SKM-1 treated with dmso at 0.1 percent for 144 hours (cell line): ENCODE results near the gene DHRS12.

Source experiments
- DNase-seq: peaks from one replicate; lab custom pipeline; 2025; ENCODE audit not compliant: unreplicated experiment; lab: John Stamatoyannopoulos, UW

Gene DHRS12

DNA sequence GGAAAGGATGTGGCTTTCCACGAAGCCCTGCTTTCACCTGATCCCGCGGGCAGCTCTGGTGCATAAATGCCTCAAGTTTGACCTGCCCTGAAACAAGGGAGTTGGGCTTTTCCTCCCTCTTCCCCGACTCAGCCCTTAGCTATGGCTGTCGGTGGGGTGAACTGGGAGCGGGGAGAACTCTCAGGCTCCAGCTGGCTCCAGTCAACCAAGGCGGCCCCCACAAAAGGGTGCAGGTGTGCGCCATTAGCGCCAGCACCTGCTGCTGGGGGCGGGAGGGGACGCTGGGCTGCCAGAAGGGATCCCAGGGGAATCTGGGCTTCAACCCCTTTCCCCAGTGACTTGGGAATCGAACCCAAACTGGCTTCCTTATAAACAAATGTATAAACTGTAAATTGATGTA, 7.1 kb upstream of the DHRS12 start:
- no peak for DNase-seq

DNA sequence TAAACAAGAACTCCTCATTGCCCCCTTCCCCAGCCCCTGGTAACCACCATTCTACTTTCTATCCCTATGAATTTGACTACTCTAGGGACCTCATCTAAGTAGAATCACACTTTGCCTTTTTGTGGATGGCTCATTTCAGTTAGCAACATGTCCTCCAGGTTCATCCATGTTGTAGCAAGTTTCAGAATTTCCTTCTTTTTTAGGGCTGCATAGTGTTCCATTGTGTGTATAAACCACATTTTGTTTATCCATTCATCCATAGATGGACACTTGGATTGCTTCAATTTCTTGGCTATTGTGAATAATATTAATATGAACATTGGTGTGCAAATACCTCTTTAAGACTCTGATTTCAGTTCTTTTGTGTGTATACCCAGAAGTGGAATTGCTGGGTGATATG, 4.8 kb upstream of the DHRS12 start:
- DNase-seq, result no peak

DNA sequence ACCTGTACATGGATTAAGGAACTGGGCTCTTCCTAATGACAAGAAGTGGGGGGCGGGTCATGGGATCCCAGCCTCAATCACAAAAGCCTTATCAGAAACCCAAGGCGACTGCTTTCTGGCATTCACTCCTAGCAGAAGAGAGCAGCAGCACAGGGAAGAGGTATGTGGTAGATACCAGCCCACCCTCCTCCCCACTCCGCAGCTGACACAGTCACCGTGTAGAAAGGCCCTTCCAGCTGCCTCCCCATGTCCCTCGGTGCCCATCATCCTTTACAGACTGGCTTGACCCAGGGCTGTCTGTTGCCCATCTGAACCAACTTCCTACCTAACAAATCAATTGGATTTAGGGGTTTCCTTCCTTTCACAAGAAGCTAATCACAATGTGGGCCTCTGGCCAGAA, 3.1 kb upstream of the DHRS12 start:
- no peak for DNase-seq

DNA sequence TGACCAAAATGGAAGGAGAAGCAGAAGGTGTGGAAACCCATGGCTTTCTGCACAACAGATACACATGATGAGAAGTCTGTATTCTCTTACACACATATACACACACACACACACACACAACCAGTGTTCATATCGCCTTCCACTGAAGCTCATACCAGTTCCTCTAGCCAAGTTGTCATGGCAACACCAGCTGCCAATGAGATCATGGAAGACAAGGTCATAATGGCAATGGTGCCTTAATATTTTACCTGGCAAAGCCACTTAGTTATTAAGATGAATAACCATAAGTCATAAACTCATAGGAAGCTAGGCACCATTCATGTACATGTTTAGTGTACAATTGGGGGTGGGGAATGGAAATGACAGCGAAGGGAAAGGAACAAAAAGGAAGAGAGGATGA, 2.6 kb upstream of the DHRS12 start:
- no peak for DNase-seq

DNA sequence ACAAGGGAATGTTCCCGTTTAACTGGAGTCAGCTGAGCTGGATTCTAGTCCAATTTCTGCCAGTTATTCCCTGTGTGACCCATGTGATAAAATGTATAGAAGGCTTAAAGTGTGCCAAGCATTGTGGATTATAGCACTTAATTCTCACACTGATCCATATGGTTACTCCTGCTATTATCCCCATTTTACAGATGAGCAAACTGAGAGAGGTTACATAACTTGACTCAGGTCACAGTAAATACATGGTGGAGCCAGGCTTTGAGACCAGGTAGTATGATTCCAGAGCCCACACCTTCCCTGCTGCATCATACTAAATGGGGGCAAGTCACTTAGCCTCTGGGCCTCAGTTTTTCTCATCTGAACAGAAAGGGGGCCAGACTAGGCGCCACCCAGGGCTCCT, 2.0 kb upstream of the DHRS12 start:
- DNase-seq, result no peak

DNA sequence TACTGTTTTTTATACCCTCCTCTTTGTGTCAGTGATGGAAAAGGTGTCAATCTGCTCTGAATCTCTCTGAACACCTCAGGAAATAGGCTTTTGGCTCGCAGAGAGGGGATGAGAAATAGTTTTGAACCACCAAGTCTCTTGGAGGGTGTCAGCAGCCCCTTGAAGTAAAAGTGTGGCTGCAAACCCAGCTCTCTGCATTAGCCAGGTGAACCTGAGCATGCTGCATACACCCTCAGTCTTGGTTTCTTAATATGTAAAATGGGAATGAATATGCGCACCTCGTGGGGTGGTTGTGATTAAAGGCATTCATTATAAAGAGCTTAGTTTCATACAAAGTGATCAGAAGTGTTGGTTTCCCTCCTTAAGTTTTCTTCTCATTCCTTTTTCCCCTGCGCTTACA, 1.4 kb upstream of the DHRS12 start:
- DNase-seq, result no peak

DNA sequence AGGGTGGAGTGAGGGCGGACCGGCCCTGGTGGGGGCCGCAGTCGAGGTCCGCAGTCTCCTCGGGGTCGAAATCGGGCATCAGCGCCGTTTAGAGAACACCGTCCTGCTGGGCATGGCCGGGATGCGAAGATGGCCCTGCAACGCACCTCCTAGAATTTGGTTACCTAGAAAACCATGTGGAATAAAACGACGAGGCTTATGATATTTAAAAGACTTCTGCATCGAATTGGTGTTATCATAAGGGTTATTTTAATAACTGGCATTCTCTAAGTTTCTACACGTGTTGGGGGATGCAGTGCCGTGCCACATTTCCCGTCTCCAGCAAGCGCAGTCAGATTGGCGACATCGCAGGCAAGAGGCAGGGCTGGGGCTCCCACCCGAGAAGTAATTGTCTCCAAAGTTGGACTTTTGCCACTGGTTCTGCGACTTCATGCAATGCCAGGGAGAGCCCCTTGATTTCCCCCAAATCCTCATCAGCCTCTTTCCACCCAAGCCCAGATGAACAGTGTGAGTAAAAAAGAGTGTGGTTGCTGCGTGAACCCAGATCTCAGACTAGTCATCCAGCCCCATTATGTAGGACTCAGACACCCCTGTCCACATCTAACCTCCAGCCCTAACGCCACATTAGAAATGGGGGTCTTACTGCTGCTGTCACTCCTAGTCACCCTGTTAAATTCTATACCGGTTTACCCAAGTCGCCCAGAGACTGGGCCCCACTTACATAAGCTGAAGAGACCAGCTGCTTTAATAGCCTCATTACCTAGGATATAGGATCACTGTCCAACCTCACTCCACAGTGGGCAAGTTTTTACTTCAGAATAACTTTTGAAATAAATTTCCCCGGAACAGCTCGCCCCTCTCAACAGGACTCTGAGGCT, 571 bp upstream of the DHRS12 start:
- no peak for DNase-seq

DNA sequence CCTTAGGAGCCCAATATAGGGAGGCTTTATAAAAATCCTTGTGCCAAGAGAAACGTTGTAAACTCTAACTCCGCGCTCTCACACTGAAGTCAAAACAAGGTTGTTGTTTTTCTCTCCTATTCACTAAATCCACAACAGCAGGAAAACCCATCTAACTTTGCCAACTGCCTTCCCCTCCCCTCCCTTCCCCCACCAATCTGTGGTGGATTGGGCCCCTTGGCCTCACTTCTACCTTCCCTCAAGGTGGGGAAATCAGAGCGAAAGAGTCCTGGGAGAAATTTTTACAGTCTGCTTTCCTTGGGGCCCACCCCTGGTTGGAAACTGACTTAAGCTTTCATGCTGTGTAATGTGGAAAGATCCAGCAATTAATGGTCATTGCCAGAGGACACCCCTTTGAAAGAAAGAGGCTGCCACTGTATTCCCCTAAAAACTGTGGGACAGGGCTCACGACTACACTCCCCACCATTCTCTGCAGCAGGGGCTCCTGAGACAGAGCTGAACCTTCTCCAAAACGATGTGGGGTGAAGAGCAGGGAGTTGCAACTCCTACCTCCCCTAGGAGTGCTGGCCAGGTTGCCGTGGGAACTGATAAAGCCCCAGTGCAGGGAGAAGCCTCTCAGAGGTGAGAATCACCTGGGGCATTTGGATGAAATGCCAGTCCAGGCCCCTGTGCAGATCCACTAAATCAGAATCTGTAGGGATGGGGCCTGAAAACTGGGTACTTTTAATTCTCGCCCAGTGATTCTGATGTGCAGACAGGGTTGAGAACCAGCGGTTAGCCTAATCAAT, 1.1 kb downstream of the DHRS12 start:
- no peak for DNase-seq

DNA sequence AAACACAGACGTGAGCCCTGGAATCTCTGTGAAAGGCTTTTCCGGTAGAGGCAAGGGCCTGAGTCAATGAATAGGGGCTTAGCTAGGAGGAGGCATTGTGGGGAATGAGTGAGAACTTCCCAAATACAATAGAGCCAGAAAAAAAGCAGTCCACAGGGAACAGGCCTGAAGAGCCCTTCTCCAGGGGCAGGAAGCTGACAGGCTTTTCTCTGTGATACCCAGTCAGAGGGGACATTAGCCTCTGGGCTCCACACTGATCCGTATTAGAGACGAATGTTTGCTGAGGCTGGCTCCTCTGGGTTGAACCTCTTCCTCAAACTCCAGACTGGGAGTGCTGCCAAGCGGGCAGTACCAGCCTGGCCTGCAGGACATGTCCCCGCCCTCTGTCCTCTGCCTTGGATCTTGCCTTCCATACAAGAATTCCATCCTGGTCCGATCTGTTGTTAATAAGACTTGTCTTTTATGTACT, 2.3 kb downstream of the DHRS12 start:
- no peak for DNase-seq

DNA sequence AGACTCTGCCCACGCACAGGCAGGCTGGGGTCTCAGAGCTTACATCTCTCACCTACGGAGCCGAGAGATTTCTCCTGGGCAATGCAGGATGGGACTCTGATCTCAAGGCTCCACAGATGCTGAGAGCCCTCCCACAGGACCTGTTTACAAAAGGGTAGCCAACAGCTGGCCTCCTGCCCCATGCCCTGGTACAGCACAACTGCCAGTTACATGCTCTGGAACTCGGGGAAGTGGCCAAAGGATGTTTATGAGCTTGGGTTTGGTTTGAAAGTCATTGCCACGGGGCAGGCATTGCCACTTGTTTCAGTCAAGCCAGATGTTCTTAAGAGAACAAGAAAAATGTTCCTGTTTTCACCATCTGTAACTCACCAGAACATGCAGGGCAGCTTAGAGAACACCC, 3.5 kb downstream of the DHRS12 start:
- no peak for DNase-seq

DNA sequence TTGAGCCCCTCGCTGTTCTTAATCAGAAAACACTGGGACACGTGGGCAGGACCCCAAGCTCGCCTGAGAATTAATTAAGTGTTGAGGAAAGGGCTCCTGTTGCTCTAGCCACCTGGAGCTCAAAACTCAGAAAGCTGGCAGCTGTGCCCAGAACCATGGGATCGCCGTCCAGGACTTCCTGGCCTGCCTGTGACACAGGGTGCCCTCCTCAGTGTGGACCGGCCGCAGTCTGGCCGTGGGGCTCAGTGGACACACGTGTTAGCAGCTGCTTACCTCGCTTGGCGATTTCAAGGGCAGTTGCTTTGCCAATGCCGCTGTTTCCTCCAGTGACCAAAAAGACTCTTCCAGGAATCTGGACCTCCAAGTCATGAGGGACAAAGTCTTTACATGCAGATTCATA, 4.7 kb downstream of the DHRS12 start:
- DNase-seq, result no peak

DNA sequence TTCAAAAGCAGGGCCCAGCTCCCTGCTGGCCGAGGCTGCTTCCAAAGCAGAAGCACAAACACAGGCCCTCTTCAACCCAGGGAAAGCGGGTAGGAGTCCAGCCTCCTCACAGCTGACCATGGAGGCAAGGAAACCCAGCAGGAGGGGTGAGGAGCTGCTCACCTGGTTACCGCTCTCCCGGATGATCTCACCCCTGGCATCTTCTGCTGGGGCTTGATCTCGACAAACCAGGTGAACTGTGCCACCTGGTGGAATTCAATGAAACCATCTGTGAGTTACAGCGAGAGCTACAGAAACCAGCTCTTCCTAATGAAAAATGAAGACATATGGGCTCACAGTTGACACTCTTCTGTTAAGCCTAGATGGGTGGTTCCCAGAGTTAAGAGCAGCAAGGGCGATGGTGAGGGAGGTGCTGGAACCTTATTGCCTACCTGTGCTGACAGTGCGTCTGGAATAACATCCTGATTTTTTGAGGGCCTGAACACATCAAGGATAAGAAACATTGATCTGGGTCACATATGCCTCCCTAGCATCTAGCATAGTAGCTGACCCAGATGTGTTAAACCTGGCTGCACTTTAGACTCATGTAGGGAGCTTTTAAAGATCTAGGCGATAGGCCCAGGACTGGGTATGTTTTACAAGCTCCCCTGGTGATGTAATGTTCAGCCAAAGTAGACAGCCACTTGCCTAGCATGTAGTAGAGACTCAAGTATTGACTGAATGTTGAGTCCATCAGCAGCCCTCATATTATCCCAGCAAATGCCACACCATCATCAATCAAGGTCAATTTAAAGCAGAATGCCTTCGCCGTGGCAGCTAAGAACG, 6.1 kb downstream of the DHRS12 start:
- DNase-seq, result peak; percentile 6

DNA sequence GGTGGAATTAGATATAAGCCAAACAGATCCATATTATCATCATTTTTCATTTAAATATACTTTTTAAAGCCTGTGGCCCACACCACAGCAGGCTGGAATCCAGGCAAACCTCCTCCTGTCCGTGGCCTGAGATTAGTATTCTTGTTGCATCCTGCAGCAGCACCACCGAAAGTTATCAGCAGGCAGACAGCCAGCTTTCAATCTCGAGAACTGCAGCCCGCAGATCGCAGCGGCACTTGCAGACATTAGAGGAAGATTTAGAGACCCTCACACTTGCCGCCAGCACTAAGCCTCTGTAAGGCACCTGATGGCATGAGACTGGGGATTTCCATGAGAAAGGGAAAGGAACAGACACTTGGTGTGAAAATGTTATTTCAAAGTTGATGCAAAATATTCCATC, 7.4 kb downstream of the DHRS12 start:
- DNase-seq, result no peak

DNA sequence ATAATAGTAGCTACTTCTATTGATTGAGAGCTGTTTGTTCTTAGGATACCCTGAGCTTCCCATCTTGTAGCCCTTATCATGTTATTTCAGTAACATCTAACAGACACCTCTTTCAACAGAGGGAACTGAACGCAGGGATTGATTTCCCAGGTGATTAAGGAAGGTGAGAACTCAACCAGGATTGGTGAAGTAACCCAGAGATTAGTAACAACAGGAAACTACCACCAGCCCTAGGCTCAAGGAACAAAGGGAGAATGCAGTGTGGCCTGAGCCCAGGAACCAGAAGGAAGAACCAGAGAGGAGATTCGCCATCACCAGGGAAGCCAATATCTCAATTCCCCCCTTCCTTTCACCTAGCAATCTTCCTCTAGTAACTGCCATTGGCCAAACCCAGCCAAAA, 8.5 kb downstream of the DHRS12 start:
- no peak for DNase-seq

DNA sequence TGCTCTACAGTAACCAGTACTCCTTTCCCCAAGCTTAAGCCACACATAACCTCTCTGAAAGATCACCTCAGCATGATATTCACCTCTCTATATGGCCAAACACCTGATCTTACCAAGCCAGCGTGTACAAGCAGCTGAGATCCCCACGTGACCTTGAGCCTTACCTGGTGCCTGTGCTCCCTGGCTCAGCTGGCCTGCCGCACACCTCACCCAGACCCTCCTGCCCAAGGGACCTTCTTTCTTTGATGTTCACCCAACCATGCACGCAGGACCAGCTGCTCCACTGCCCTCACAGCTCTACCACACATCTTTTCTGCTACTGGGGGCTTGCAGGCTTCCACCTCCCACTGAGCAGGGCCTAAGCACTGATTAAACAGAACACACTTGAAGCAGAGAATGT, 9.0 kb downstream of the DHRS12 start:
- no peak for DNase-seq

DNA sequence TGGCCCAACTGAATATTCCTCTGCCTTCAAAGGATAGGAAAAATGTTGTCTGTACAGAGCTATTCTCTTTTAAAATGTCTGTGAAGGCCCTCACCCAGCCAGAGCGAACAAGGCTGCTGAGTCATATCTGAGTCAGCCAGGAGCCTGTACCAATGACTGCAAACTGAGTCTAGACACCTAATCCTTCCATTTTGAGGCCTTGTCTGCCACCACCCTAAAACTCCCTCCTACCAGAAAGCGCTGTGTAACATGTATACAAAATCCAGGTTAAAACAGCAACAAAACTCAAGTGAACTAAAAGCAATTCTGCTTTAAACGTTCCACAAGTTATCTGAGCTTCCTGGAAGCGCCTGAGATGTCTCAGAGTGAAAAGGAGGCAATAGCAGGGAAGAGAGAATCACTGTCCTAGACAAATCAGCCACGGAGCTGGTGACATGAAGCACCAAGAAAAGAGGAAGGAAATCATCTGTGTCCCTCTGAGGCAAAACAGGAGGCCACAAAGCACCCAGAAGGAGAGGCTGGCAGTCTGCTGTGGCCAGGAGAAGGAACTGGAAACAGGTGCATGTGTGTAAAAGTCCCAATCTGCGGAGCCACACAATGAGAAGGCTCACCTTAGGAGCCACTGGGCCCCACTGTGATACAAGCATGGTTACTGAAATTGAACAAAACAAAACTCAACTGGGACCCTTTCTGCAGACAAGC, 10.2 kb downstream of the DHRS12 start:
- peak; percentile 89 for DNase-seq

DNA sequence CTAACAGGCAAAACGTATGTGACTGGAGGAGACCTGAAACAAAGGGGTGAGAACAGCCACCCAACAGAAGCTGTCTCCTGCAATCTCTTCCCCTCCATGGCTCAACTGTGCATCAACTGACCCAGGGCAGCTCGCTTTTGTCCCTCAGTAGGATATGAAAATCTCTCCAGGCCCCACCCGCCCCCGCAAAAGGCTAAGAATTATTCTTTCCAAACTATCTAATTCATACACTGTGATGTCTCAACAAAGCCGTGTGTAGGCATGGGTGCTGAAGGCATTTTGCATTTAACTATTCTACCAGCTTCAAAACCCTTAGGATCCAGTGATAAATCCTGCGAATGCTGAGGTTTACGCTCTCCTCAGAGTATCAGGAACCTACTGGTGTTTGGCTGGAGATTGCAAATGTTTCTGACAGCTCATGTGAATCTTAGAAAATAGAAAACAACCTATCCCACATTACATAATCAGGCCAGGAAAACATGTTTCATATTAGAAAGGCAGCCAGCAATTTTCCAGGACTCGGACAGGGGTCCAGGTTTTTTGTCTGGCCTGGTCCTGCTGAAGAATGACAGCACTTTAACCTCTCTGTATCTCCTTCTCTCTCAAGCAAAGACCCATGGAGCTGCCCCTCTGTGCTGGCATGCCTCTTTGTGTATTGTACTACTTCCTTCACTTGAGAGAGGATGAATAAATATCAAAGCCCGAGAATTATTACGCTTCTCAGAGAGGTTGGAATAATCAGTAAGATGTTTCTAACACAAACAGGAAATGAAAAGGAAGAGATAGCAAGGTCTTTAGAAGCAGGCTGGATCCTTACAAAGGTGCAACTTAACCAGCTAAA, 17.3 kb downstream of the DHRS12 start:
- DNase-seq, result no peak

DNA sequence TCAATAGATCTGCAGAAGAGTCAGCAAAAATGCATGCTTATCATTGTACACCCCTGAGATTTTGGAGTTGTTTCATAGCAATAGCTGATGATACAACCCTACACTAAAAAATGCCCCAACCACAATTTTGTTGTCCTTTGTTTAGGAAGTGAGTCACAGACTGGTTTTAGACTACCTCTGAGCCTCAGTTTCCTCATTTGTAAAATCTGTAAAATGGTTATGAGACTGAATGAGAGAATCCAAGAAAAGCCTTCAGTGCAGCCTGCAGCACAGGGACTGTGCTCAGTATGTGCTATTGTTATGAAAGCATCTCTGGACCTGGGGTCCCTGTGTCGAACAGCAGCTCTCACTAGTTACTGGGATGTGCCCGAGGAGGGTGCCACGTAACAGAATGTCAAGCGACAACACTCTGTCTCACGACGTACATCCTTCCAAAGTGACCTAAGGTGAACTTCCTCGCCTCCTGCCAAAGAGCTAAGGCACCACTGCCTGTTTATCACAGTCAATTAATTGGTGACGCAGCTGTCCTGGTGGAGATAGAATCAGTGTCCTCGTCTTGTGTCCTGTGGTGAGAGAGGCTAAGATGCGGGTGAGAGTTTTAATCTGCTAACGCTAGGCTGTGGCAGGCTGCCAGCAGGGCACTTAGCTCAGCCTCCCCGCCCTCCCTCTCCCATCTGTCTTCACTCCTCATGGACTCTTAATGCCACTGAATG, 18.1 kb downstream of the DHRS12 start:
- DNase-seq, result no peak

DNA sequence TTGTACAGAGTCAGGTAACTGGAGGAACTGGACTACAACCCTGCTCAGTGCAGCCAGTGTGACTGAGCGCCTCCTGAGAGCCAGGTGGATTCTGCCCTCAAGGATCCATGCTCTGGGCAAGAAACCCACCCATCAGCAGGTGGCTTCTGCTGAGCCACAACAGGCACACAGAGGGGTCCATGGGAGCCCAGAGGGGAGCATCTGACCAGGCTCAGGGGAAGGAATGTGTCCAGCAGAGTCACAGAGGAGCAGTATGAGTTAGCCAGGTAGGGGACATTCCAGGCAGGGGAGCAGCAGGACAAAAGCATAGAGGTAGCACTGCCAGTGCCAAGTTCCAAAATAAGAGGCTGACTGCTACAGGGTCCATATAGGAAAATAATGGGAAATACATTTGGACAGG, 19.9 kb downstream of the DHRS12 start:
- DNase-seq, result no peak
